ENCODE results near the gene PTPRO.

Gene PTPRO

GRCh38 chr12:15527201-15528080 lies 205.1 kb downstream of the PTPRO start:
- no peak for DNase-seq

GRCh38 chr12:15528666-15529065 lies 206.4 kb downstream of the PTPRO start:
- DNase-seq: no peak

GRCh38 chr12:15530361-15530760 lies 208.1 kb downstream of the PTPRO start:
- no peak for DNase-seq

GRCh38 chr12:15532364-15532977 lies 210.2 kb downstream of the PTPRO start:
- DNase-seq: peak; percentile 85

- DNase-seq: no peak
Observed at GRCh38 chr12:15534322-15534721, 212.0 kb downstream of the PTPRO start.

- DNase-seq: no peak
Observed at GRCh38 chr12:15534874-15535273, 212.6 kb downstream of the PTPRO start.

GRCh38 chr12:15535352-15535781 lies 213.1 kb downstream of the PTPRO start:
- DNase-seq: no peak

- no peak for DNase-seq
Observed at GRCh38 chr12:15536446-15536845, 214.1 kb downstream of the PTPRO start.

GRCh38 chr12:15538881-15539280 lies 216.6 kb downstream of the PTPRO start:
- DNase-seq: no peak

- no peak for DNase-seq
Observed at GRCh38 chr12:15540005-15540404, 217.7 kb downstream of the PTPRO start.

GRCh38 chr12:15540469-15540872 lies 218.2 kb downstream of the PTPRO start:
- peak; percentile 89 for DNase-seq

GRCh38 chr12:15541996-15542631 lies 219.8 kb downstream of the PTPRO start:
- DNase-seq: peak; percentile 32

GRCh38 chr12:15543347-15543746 lies 221.0 kb downstream of the PTPRO start:
- DNase-seq: no peak

- DNase-seq: no peak
Observed at GRCh38 chr12:15544589-15544988, 222.3 kb downstream of the PTPRO start.

GRCh38 chr12:15545334-15545733 lies 223.0 kb downstream of the PTPRO start:
- no peak for DNase-seq

GRCh38 chr12:15546102-15546701 lies 223.9 kb downstream of the PTPRO start:
- DNase-seq: peak; percentile 30

- no peak for DNase-seq
Observed at GRCh38 chr12:15547063-15547462, 224.8 kb downstream of the PTPRO start.

GRCh38 chr12:15547691-15548090 lies 225.4 kb downstream of the PTPRO start:
- DNase-seq: no peak

GRCh38 chr12:15550793-15551192 lies 228.5 kb downstream of the PTPRO start:
- DNase-seq: no peak

GRCh38 chr12:15555446-15555845 lies 233.1 kb downstream of the PTPRO start:
- peak; percentile 69 for DNase-seq

- peak; percentile 59 for DNase-seq
Observed at GRCh38 chr12:15556411-15557102, 234.2 kb downstream of the PTPRO start.

- peak; percentile 90 for DNase-seq
Observed at GRCh38 chr12:15558915-15559528, 236.7 kb downstream of the PTPRO start.

Measured in fibroblast of skin of back (primary cell).